Measurements from ENCODE around the gene FGF23. TPM values are rescaled to one million over a fixed set of nuclear protein-coding genes. Genes with fewer than 3 reads are reported as not detected.

The FGF23 gene
- polyA plus RNA-seq, 3 donors = 0.04 to 0.08 (median 0.08) TPM

GRCh38 chr12:4386801-4387200, 7.3 kb upstream of the FGF23 start:
- no peak for DNase-seq (ENCODE audit: low read depth in 3 of 3, low spot score in 2 of 3)

GRCh38 chr12:4383304-4383865, 3.9 kb upstream of the FGF23 start:
- DNase-seq (ENCODE audit: low read depth in 3 of 3, low spot score in 2 of 3) = no peak

- no peak for DNase-seq (ENCODE audit: low read depth in 3 of 3, low spot score in 2 of 3)
Observed at GRCh38 chr12:4380332-4380731, 820 bp upstream of the FGF23 start.

DNA sequence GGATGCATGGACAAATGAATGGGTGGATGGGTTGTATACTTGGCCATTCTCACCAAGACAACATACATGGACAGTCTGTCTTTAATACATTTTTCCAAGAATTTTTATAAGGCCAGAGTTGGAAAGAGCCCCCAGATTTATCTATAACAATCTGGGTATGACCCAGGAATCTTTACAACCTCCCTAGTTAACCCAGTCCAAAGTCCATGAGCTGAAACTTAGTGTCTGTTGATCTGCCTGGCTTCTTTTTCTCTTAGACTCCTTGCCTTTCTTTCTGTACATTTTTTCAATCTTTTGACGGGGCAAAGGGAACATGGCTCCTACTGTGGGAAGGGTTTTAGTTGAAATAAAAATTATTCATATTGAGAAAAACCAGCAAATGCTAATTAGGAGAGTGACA, 740 bp downstream of the FGF23 start:
- DNase-seq (ENCODE audit: low read depth in 3 of 3, low spot score in 2 of 3) = no peak

- DNase-seq (ENCODE audit: low read depth in 3 of 3, low spot score in 2 of 3) = no peak
Observed at GRCh38 chr12:4375449-4375848, 4.1 kb downstream of the FGF23 start.

- no peak for DNase-seq (ENCODE audit: low read depth in 3 of 3, low spot score in 2 of 3)
Observed at GRCh38 chr12:4372653-4373052, 6.9 kb downstream of the FGF23 start.

GRCh38 chr12:4370265-4370664, 9.2 kb downstream of the FGF23 start:
- no peak for DNase-seq (ENCODE audit: low read depth in 3 of 3, low spot score in 2 of 3)

DNA sequence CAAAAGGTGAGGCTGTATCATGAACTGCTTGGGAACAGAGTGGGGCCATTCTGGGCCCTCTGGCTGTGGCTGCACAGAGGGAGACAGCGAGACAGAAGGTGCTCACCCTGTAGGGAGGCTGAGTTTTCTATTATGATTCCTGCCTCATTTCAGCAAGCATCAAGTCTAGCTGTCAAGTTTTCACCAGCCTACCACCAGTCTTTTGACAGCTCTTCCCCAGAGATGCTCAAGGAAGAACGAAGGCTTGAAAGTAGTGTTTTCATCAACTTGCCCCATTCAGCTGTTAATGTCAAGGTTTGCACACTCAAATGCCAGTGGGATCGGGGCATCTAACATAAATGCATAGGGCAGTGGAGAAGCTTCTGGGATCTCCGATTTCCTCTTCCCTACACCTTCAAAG, 10.0 kb downstream of the FGF23 start:
- no peak for DNase-seq (ENCODE audit: low read depth in 3 of 3, low spot score in 2 of 3)

DNA sequence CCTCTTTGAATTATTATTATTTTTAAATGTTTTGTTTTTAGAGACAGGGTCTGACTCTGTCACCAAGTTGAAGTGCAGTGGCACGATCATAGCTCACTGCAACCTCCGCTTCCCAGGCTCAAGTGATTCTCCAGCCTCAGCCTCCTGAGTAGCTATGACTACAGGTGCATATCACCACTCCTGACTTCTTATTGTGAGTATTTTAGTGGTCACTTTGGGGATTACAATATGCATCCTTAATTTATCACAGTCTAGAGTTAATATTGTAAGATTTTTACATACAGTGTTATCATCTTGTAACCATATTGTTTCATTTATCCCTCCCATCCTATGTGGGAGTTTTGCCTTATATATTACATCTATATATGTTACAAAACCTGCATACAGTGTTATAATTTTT, 13.4 kb downstream of the FGF23 start:
- no peak for DNase-seq (ENCODE audit: low read depth in 3 of 3, low spot score in 2 of 3)

- DNase-seq (ENCODE audit: low read depth in 3 of 3, low spot score in 2 of 3) = no peak
Observed at GRCh38 chr12:4356041-4356327, 23.5 kb downstream of the FGF23 start.

DNA sequence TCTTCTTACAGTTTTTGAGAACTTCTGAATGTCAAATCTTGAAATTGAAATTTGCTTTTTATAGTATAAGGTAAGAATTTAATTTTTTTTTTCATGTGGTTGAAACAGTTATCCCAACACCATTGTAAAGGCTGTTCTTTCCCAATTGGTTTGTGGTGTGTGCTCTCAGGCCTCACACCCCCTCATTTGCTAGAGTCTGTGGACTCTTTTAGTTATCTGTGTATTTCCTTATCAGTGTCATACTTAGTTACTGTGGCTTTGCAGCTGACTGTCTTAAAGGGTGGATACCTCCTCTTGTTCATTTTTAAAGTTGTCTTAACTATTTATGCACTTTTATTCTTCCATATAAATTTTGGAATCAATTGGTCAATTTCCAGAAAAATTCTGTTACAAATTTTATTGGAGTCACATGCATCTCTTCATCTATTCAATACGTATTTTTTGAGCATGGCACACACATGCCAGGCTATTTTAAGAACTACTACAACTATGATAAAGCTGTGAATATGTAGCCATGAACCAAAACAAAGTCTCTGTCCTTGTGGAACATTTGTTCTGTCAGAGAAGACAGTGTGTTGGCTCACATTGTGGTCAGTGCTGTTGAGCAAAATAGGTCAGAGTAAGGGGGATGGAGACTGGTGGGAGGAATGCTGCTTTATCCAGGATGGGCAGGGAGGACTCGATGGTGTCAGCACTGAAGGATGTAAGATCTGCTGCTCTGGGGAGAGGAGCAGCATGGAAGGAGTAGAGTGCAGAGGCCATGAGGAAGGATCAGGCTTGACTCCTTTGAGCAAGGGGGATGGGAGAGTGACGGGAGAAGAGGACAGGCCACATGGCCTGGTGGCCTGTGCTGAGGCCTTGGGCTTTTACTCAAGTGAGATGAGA, 24.1 kb downstream of the FGF23 start:
- no peak for DNase-seq (ENCODE audit: low read depth in 3 of 3, low spot score in 2 of 3)

DNA sequence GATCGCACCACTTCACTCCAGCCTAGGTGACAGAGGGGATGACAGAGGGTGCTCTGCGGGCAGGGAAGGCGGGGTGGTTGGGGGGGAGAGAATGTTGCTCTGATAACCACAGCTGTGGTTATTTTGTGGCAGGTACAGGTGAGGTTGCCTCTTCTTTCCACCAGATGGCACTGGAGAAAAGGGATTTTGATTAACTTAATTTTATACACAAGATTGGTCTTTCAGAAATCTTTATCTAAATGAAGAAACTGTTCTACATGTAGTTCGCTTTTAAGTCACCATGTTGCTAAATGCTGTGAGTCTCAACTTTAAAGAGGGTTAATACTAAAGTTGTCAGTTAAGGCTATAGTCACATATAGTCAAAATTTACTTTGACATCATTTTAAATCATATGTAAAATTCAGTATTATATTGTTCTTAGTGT, 25.7 kb downstream of the FGF23 start:
- DNase-seq (ENCODE audit: low read depth in 3 of 3, low spot score in 2 of 3) = no peak

DNA sequence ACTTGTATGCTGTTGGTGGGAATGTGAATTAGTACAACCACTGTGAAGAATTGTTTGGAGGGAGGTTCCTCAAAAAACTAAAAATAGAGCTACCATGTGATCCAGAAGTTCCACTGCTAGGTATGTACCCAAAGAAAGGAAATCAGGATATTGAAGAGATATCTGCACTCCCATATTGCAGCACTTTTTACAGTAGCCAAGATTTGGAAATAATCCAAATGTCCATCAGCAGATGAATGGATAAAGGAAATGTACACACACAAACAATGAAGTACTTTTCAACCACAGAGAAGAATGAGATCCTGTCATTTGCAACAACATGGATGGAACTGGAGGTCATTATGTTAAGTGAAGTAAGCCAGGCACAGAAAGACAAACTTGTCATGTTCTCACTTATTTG, 32.6 kb downstream of the FGF23 start:
- DNase-seq (ENCODE audit: low read depth in 3 of 3, low spot score in 2 of 3) = no peak

DNA sequence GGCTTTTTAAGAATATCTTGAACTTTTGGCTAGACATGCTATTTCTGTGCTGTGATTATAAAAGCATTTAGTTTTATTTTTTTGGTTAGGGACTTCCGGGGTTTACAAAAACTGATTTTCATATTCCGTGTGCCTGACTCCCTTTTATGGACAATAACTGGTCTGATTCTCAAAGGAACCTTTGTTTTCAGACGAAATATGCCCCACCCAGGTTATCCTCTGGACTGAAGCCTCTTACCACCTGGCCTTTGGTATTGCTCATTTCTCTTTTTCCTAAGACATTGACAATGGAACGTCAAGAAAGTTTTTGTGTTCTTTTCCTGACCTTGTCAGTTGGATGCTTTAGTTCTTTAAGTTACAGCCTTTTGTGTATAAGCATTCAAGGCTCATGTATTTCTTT, 47.7 kb downstream of the FGF23 start:
- no peak for DNase-seq (ENCODE audit: low read depth in 3 of 3, low spot score in 2 of 3)

GRCh38 chr12:4331221-4331620, 48.3 kb downstream of the FGF23 start:
- no peak for DNase-seq (ENCODE audit: low read depth in 3 of 3, low spot score in 2 of 3)

DNA sequence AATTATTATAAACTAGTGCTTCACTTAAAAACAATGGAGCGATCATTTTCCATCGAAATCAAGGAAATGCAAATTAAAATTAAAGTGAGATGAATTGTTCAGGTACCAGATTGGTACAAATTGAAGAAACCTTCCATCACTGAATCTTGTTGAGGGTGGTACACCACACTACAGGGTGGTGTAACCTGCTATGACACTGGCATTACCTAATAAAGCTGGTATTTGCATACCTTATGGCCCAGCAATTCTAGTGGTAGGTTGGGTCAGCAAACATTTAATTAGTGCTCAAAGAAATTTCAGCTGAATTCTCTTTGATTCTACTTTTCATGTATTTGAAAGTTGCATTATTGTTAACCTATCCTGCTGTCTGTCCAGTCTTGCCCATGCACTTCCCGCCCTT, 49.3 kb downstream of the FGF23 start:
- no peak for DNase-seq (ENCODE audit: low read depth in 3 of 3, low spot score in 2 of 3)

- DNase-seq (ENCODE audit: low read depth in 3 of 3, low spot score in 2 of 3) = no peak
Observed at GRCh38 chr12:4327293-4327692, 52.2 kb downstream of the FGF23 start.

- DNase-seq (ENCODE audit: low read depth in 3 of 3, low spot score in 2 of 3) = no peak
Observed at GRCh38 chr12:4325966-4326365, 53.5 kb downstream of the FGF23 start.

DNA sequence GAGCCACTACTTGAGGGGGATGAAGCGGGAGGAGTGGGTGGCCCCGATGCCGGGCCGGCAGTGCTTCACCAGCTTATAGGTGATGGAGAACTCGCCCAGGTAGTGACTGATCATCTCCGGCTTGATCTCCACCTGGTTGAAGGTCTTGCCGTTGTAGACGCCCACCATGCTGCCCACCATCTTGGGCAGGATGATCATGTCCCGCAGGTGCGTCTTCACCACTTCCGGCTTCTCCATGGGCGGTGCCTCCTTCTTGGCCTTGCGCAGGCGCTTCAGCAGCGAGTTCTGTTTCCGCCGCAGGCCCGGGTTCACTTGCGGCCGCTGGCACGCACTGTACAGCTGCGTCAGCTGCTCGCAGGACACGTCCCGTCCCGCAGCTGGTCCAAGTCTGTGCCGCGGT, 55.1 kb downstream of the FGF23 start:
- no peak for DNase-seq (ENCODE audit: low read depth in 3 of 3, low spot score in 2 of 3)

DNA sequence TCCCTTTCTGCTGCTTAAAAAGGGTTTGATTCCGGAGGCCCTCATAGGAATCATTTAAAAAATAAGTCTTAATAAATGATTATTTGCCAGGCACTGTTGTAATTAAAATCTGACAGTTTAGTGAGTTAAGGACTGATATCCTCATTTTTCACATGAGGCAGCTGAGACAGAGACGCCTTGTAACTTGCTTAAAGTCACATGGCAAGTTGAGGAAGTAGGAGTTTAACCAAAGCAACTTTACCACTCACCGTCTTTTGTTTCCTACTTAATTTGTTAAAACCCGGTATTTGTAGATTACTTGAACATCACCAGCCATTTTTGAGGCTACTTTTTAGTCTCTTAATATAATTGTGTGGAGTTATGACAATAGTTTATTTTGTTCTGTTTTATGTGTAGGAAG, 56.1 kb downstream of the FGF23 start:
- no peak for DNase-seq (ENCODE audit: low read depth in 3 of 3, low spot score in 2 of 3)

DNA sequence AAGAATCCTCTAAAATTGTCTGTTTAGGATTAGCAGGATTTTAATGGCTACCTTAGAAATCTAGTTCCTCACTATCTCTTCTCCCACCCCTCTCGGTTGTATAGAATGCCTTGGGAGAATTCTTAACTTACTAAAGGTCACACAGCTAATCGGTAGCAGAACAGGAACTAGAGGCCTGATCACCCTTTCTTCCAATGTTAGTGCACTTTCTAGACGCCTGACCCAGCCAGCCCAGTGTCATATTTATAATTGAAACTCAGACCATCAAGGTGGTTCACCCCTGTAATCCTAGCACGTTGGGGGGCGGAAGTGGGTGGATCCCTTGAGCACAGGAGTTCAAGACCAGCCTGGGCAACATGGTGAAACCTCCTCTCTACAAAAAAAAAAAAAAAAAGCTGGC, 56.8 kb downstream of the FGF23 start:
- DNase-seq (ENCODE audit: low read depth in 3 of 3, low spot score in 2 of 3) = no peak

- DNase-seq (ENCODE audit: low read depth in 3 of 3, low spot score in 2 of 3) = peak; percentile 80 to 91 (median 88)
Observed at GRCh38 chr12:4320853-4321701, 58.4 kb downstream of the FGF23 start, which contains the start of gene TIGAR. Gene TIGAR (plus strand): TSS chr12:4321213. CDS start chr12:4321272, 59 bp downstream.

All from right renal cortex interstitium (tissue), 3 donors.